Peyer's patch (tissue), 4 donors: ENCODE data around the gene VPS35L. TPM values are rescaled to one million over a fixed set of nuclear protein-coding genes. Genes with fewer than 3 reads are reported as not detected.

Experiments used
- DNase-seq, 3 donors: peaks; one replicate each; pipeline ENCODE4 v3.0.0-alpha.2; 2017 to 2019
- H3K27ac ChIP-seq, 4 donors: fragments of 200-600 bp; sonication (generic); one replicate each; pipeline ENCODE4 v1.5.1; 2016 to 2019
- H3K27me3 ChIP-seq, 2 donors: fragments of 200-600 bp; sonication (generic); one replicate each; pipeline ENCODE4 v1.5.1; 2019
- H3K36me3 ChIP-seq, 3 donors: fragments of 200-600 bp; sonication (generic); one replicate each; pipeline ENCODE4 v1.5.1; 2016 to 2019
- H3K4me1 ChIP-seq, 4 donors: fragments of 200-600 bp; sonication (generic); one replicate each; pipeline ENCODE4 v1.5.1; 2016 to 2019
- H3K4me3 ChIP-seq, 4 donors: fragments of 200-600 bp; sonication (generic); 1 replicate in 3 of 4; 2 replicates in 1 of 4; pipeline ENCODE4 v1.5.1; 2016 to 2019; ENCODE audit warnings: mild to moderate bottlenecking in 1 of 4
- H3K9me3 ChIP-seq, 4 donors: fragments of 200-600 bp; sonication (generic); one replicate each; pipeline ENCODE4 v1.5.1; 2016 to 2019; ENCODE audit warnings: mild to moderate bottlenecking in 1 of 4
- POLR2A ChIP-seq, 2 donors: fragments of 450-650 bp; IDR thresholded peaks; one replicate each; pipeline ENCODE4 v1.5.1; 2017; ENCODE audit warnings: antibody characterized with exemption in 2 of 2, mild to moderate bottlenecking in 2 of 2, moderate library complexity in 2 of 2
- total RNA-seq, 4 donors: library from RNA; depleted of rRNA; stranded (reverse); fragments of >200 nt; gene quantifications; one replicate each; pipeline ENCODE4 v1.1.0, GENCODE V29; 2016
- TF ChIP-seq, protein P1 (sequence below), 6 experiments: fragments of 450-650 bp in 4 of 6; fragments of 200-600 bp in 2 of 6; sonication (generic) in 1 of 6; IDR thresholded peaks; one replicate each; pipeline ENCODE4 v1.5.1; 2017 to 2019; ENCODE audit warnings: antibody characterized with exemption in 6 of 6, mild to moderate bottlenecking in 3 of 6, moderate library complexity in 1 of 6

Gene VPS35L
- total RNA-seq, 4 donors from 2014 or later, result 35.2 to 71.8 (median 45.2) TPM

DNA sequence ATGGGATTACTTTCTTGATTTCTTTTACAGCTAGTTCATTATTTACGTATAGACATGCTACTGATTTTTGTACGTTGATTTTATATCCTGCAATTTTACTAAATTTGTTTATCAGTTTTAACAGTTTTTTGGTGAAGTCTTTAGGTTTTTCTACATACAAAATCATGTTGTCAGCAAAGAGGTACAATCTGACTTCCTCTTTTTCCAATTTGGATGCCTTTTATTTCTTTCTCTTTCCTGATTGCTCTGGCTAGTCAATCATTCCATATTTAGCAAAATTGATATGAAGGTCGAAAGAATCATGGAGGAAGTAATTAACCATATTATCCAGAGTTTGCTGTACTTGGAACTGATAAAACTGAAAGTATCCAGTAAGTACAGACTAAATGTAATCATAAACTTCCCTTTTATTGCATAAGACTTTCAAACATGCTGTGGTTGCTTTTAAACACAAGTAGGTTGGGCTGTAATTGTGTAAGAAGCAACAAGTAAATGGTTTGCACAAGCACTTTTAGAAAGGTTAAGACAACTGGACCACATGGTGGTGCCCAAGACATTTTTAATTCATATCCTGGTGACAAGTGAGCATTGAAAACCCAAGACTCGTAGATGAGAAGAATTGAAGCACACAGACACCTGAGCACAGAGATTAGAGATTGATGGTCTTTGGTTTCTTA lies 42.0 kb upstream of the VPS35L start:
- Histone ChIP-seq H3K4me1 (peaks cover 0 to 29% (median 3%) of the 10 kb centered on the region in 4 donors), H3K27ac (peak overlapping the region in 3 of 4 donors; percentile 12 to 68 (median 43)), H3K36me3 (peaks cover 0 to 25% (median 0%) of the 10 kb centered on the region in 3 donors), H3K4me3 (no peak overlapping the region), H3K27me3 (no peaks in the 10 kb centered on the region), H3K9me3 (no peaks in the 10 kb centered on the region)
- TF ChIP-seq, protein P1, sequence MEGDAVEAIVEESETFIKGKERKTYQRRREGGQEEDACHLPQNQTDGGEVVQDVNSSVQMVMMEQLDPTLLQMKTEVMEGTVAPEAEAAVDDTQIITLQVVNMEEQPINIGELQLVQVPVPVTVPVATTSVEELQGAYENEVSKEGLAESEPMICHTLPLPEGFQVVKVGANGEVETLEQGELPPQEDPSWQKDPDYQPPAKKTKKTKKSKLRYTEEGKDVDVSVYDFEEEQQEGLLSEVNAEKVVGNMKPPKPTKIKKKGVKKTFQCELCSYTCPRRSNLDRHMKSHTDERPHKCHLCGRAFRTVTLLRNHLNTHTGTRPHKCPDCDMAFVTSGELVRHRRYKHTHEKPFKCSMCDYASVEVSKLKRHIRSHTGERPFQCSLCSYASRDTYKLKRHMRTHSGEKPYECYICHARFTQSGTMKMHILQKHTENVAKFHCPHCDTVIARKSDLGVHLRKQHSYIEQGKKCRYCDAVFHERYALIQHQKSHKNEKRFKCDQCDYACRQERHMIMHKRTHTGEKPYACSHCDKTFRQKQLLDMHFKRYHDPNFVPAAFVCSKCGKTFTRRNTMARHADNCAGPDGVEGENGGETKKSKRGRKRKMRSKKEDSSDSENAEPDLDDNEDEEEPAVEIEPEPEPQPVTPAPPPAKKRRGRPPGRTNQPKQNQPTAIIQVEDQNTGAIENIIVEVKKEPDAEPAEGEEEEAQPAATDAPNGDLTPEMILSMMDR (IDR thresholded peaks at IDR 0.05), result peak in 2 of 6 experiments; percentile 22 to 43
- no peak for TF ChIP-seq POLR2A (IDR thresholded peaks at IDR 0.05)
- DNase-seq, result no peak

DNA sequence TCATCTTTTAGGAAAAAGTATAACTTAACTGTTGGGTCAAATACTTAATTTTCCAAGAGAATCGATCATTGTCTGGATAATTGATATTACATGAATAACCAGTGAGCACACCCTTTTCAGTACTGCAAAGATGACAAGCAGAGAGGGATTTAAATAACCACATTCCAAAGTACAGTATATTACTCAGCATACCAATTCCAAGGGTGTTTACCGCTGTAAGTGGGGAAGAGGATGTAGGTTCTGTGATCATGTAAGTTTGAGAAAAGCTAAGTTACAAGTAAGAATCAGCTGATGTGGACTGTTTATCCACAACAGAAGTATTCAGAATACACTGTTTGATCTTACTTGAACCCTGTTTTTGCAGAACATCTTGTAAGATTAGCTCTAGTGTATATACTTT lies 39.7 kb upstream of the VPS35L start:
- Histone ChIP-seq H3K4me1 (peaks cover 0 to 51% (median 4%) of the 10 kb centered on the region in 4 donors), H3K4me3 (no peak overlapping the region), H3K27me3 (no peaks in the 10 kb centered on the region), H3K27ac (peak overlapping the region in 3 of 4 donors; percentile 4 to 80 (median 47)), H3K36me3 (peaks cover 0 to 10% (median 0%) of the 10 kb centered on the region in 3 donors), H3K9me3 (no peaks in the 10 kb centered on the region)
- TF ChIP-seq, protein P1 (IDR thresholded peaks at IDR 0.05), result no peak
- DNase-seq, result no peak

DNA sequence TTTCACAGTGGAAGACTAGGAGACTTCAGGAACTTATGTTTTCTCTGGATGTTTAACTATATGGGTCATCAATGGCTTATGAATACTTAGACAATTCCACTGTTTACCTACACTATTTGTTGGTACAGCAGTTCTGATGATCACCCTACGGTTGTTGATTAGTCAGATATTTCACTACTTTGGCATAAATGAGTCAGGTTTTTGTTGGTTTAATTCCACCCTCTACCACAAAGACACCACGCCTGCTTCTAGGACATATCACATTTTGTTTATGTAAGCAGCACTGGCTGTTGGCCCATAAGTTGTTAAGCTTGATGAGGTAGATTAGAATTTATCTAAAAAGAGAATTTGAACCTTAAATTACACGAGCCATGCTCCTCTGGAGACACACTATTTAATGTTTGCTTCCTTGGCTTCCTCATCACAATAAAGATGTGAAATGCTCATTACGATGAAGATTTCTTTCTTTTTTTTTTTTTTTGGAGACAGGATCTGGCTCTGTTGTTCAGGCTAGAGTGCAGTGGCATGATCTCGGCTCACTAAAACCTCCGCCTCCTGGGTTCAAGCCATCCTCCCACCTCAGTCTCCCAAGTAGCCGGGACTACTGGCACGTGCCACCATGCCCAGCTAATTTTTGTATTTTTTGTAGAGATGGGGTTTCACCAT lies 37.9 kb upstream of the VPS35L start:
- Histone ChIP-seq H3K9me3 (no peaks in the 10 kb centered on the region), H3K4me3 (no peak overlapping the region), H3K27ac (peak overlapping the region in 2 of 4 donors; percentile 19 to 80), H3K36me3 (peaks cover 0 to 10% (median 0%) of the 10 kb centered on the region in 3 donors), H3K27me3 (no peaks in the 10 kb centered on the region), H3K4me1 (peaks cover 3 to 60% (median 6%) of the 10 kb centered on the region in 4 donors)
- TF ChIP-seq, protein P1 (IDR thresholded peaks at IDR 0.05), result no peak
- no peak for TF ChIP-seq POLR2A (IDR thresholded peaks at IDR 0.05)
- no peak for DNase-seq

DNA sequence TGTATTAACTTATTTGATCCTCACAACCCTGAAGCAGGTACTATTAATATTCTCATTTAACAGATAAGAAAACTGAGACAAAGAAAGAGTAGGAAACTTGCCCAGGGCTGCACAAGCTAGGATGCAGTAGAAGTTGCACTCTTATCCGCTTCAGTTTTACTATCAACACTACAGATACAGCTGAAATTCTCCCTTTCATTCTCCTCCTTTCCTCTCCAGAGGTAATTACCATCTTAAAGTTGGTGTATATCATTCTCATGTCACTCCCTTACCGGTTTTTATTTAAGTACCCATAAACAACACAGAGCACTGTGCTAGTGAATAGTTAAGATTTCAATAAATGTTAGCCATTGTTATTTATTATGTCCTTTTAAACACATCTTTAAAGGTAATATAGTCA lies 37.1 kb upstream of the VPS35L start:
- no peak overlapping the region for H3K4me3 ChIP-seq
- H3K9me3 ChIP-seq, result no peaks in the 10 kb centered on the region
- no peak overlapping the region for H3K27ac ChIP-seq
- H3K4me1 ChIP-seq, result peaks cover 3 to 64% (median 6%) of the 10 kb centered on the region in 4 donors
- TF ChIP-seq, protein P1 (IDR thresholded peaks at IDR 0.05), result no peak
- TF ChIP-seq POLR2A (IDR thresholded peaks at IDR 0.05), result no peak
- no peak for DNase-seq
- H3K36me3 ChIP-seq, result peaks cover 0 to 10% (median 0%) of the 10 kb centered on the region in 3 donors
- H3K27me3 ChIP-seq, result no peaks in the 10 kb centered on the region

DNA sequence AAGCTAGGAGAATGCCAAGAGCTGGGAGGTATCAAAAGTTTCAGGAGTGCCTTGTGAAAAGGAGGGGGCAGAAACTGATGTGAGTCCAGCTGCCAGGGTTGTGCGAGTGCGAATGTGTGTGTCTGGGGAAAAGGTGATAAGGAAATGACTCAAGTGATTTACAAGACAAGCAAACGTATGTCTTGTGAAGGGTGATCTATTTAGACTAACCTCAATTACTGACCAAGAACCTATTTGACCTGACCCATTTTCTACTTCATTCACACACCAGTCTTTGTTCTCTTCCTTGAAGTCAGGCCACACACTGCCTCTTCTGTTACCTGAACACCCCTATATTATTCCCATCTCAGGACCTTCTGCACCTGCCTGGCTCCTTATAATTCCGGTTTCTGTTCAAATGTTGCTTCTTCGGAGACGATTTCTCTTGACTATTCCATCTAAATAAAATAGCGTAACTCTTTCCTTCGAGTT lies 34.6 kb upstream of the VPS35L start:
- Histone ChIP-seq H3K9me3 (no peaks in the 10 kb centered on the region), H3K27ac (peak overlapping the region; percentile 86 to 93 (median 86)), H3K27me3 (no peaks in the 10 kb centered on the region), H3K36me3 (peaks cover 0 to 10% (median 0%) of the 10 kb centered on the region in 3 donors), H3K4me3 (peak overlapping the region; percentile 75 to 90 (median 81)), H3K4me1 (peaks cover 3 to 65% (median 6%) of the 10 kb centered on the region in 4 donors)
- DNase-seq, result peak in 2 of 3 donors; percentile 58 to 69
- peak in 1 of 2 donors; percentile 60 for TF ChIP-seq POLR2A (IDR thresholded peaks at IDR 0.05)
- TF ChIP-seq, protein P1 (IDR thresholded peaks at IDR 0.05), result no peak
